Posterior vena cava (tissue), 2 donors: ENCODE measurements around the gene RAD51D. TPM values are rescaled to one million over a fixed set of nuclear protein-coding genes. Genes with fewer than 3 reads are reported as not detected.
A peak's percentile ranks its signal among the peaks of the same experiment; 100 is the strongest.
"Not testable (repeated sequence)": the region's sequence is repeated elsewhere in the genome, so short reads cannot be mapped to it uniquely, and the experiment has no call there.

Source experiments
- DNase-seq: peaks from one replicate; pipeline ENCODE4 v3.0.0-alpha.2; 2020; ENCODE audit warnings: low spot score
- intact Hi-C, 2 donors: fragments of 100-400 bp; cut with DNase I; formaldehyde crosslinking; loops; one replicate each; pipeline versions ENCODE4 v1.14.1 to v1.14.2; 2022 to 2023
- total RNA-seq, 2 donors: library from RNA; stranded (reverse); fragmentation: NEBNext Ultra II Directional; extraction: Animal tissue kit (Norgen Biotek cat#: 25700); gene quantifications; one replicate each; pipeline ENCODE4 v1.2.1, GENCODE V29; 2021
- donor health status: DM: yes; HTN: yes; CAD: no.
- donor health status: DM: yes; HTN: yes; CAD: no.

Gene RAD51D
- total RNA-seq, 2 donors from 2014 or later = 10.5 to 10.8 TPM

DNA sequence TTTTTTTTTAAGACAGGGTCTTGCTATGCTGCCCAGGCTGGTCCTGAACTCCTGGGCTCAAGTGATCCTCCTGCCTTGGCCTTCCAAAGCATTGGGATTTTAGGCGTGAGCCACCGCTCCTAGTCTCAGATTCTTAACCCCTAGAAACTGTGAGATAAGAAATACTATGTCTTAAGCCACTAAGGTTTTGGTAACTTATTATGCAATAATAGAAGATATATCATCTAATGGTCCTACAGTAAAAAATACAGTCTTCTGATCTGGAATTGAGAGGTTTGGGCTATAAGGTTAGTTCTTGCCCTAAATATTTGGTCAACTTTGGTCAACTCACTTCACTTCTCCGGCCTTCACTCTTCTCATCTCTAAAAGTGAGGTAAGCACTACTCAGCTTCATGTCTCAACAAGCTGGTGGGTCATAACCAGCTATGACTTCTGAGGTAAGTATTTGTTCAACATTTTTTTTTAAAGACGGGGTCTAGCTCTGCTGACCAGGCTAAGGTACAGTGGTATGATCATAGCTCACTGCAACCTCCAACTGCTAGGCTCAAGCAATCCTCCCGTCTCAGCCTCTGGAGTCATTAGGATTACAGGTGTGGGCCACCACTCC, 14.7 kb downstream of the RAD51D start:
- DNase-seq = no peak
- intact Hi-C loops = loop anchor here in 1 of 2 donors (1.0 kb wide), 1 partner anchor 30 kb away; no protein-coding TSS in a partner anchor

DNA sequence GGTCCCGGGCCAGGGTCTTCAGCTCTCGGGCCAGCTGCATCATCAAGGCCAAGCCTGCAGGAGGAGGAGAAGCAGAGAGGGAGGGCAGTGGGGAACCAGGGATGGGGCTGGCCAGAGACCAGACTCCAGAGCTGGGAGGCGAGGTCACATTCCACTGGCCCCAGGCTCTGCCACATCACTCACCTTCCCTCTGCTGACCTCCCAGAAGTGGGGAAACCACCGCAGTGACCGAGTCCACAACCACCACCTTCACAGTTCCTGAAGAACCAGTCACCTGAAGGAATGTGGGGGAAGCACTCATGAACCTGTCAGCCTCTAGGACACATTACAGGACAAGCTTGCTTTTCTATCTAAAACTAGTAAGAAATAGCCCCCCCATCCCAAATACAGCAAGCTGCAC, 16.4 kb downstream of the RAD51D start:
- intact Hi-C loops = no loop called here
- DNase-seq = no peak

DNA sequence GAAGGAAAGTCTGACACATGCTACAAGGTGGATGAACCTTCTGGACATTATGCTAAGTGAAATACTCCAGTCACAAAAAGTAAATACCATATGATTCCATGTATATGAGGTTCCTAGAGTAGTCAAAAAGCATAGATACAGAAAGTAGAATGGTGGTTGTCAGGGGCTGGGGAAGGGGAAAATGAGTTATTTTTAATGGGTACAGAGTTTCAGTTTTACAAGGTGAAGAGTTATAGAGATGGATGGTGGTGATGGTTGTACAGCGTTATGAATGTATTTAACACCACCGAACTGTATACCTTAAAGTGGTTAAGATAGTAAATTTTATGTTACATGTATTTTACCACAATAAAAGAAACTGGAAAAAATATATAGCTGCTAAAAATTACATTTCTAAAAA, 17.9 kb downstream of the RAD51D start:
- intact Hi-C loops = no loop called here
- no peak for DNase-seq

DNA sequence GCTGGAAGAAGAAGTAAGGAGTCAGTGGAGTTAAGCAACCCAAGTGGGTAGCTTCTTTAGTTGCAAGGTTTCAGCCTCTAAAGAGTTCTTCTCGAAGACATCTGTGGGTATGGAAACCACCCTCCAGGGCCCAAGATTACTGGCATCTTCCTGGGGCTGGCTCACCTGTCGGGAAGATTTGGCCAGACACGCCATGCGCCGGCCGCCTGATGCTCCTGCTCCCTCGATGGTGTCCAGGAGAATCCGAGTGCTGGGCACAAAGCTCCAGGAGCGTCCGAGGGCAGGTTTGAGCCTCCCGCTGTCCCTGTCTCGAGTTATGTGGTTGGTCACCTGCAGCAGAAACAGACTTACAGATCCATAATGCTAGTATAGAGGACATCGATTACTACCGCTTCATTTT, 18.6 kb downstream of the RAD51D start:
- no peak for DNase-seq
- intact Hi-C loops = no loop called here

DNA sequence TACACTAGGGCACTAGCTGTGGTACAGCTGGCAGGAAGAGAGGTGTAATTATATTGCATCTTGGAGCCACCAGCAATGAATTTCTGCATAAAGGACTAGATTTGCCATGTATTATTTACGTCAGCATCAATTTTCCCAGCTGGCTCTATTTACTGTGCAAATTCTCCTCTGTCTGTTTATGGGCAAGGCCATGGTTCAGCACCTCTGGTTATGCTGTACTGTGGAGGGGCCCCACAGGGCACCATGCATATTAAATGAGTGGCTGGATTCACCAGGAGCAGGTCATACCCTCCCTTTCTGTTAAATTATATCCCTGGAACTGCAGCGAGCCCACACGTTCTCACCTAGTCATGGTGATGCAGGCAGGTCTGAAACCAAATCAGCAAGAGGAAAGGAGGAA, 19.8 kb downstream of the RAD51D start:
- intact Hi-C loops = no loop called here
- no peak for DNase-seq

DNA sequence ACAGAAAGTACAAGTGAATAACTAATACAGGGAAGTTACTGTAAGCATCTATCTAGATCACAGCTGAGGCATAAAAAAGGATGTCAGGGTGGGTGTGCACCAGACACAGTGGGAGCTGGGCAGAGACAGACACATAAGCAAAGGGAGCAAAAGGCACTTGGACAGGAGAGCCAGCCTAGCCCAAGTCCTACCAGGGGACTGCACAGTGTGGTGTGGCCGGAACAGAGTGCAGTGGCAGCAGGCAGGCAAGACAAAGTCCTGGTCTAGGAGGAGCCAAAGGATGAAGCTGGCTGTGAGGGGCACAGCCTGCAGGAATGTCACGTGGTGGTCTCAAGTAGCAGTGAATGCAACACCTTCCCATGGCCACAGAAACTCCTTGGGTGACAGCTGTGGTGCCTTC, 21.9 kb downstream of the RAD51D start:
- DNase-seq = no peak
- intact Hi-C loops = no loop called here

DNA sequence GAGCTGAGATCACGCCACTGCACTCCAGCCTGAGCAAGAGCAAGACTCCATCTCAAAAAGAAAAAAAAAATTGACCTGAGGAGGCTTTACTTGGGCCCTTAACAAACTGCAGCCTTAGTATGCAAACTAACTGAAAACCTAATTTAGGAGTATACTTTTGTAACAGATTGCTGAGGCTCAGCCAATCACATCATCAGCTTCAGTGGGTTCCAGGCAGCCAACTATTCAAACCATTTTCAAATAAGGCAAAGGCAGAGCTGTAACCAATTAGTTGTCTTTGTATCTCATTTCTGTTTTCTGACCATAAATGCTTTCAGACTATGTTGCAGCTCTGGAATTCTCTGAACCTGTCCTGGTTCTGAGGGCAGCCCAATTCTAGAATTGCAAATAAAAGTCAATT, 23.9 kb downstream of the RAD51D start:
- no peak for DNase-seq
- intact Hi-C loops = no loop called here

DNA sequence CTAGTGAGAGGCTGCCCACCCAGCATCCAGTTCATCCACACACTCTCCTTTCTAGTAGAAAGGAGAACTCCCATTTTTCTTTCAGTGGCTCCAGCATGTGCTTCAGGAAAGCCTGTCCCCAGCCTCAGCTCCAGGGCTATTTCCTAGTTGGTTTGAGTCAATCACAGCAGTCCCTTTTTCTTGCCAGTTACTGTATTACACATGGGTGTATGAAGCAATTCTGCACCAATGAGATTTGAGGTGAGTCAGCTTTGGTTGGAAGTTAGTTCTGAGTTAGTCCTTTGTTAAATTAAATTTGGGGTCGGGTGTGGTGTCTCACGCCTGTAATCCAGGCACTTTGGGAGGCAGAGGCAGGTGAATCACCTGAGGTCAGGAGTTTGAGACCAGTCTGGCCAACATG, 24.8 kb downstream of the RAD51D start:
- intact Hi-C loops = no loop called here

DNA sequence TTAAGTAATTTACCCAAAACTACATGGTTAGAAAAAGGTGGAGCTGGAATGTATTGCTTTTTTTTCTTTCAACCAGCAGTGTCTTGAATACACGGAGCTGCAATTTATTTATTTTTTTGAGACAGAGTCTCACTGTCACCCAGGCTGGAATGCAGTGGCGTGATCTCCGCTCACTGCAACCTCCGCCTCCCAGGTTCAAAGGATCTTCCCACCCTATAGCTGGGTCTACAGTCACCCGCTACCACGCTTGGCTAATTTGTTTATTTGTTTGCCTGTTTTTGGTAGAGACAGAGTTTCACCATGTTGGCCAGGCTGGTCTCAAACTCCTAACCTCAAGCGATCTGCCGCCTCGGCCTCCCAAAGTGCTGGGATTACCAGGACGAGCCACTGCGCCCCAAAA, 29.0 kb downstream of the RAD51D start:
- intact Hi-C loops, DNase-seq: not testable (repeated sequence)

More for the DNA sequence above, 24.8 kb downstream of the RAD51D start:
- no peak for DNase-seq

DNA sequence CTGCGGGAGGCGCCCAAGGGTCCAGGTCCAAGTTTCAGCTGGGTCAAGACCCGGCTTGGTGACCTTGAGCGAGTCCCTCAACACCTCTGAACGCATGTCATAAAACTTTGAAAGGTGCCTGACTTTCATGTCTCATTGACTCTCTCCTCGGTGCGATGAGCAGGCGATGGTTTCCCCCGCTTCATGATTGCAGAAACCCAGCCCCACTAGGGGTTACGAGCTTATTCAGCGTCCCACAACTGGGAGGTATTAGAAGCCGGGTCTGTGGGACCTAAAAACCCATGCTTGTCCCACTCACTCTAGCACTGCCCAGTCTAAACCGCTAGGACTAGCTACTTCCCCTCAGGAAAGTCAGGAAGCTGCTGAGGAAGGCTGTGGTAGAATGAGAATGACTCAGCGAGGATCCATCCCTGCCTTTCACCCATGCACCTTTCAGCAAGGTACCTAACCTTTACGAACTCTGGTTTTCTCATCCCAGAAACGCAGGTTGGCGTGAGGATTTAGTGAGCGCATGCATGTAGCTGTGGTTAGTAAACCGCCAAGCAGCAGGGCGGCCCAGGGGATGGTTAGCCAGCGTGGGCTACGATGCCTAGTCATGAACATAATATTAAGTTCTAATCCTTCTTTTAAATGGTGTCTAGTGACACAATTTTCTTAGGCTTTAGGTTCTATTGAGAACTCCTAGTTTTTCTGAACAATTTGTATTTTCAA, 29.9 kb downstream of the RAD51D start:
- no peak for DNase-seq
- intact Hi-C loops = loop anchor here in 1 of 2 donors (5.0 kb wide), 2 partner anchors 237 to 1478 kb away; no protein-coding TSS in a partner anchor

DNA sequence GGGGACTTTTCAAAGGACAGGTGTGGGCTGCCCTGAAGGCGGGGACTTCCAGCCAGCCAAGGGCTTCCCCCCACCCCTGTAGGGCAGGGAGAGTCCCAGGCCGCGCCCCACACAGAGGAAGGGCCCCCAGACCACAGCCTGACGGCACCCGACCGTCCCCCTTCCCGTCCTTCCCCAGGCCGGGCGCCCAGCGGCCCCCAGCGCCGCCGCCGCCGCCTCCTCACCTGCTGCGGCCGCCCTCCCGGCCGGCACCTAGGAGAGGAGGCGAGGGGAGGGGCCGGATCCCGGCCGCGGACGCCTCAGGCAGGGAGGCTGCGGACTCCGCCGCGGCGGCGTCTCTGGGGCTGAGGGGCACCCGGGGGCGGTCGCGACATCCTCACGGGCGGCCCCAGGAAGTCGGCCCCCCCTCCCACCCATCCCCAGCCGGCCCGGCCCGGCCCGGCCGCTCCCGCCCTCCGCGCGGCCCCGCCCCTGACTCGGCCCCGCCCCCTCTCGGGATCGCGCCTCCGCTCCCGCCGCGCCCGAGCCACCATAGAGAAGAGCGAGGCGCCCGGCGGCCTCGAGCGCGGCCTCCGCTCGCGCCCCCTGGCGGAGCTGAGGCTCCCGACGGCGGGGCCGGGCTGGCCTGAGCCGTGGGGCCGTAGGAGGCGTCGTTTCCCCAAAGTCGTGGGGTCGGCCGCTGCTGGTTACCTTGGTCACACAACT, 30.6 kb downstream of the RAD51D start:
- DNase-seq = peak; percentile 96
- intact Hi-C loops = loop anchor here in 1 of 2 donors (5.0 kb wide), 2 partner anchors 237 to 1478 kb away; no protein-coding TSS in a partner anchor

DNA sequence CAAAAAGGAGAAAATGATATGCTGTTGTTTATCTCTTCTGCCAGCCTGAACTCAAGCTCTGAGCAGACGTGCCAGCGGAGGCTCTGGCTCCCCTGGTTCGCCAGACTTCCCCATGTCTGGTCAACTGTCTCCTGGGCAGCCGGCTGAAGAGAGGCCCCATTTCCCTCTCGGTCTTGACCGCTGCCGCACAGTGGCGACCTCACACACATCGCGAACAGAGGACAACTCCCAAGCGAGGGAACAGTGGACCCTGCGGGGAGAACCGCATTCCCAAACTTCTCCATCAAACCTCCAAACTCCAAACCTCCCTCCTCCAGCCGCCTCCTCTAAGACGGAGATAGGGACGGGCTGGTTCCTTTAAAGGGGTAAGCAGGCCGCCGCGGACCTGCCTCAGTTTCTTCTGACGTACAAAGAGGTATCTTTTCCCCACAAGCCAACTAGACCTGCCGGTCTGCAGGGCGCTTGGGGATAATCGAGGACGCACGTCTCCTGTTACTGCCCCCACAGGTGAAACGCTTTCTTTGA, 31.2 kb downstream of the RAD51D start:
- intact Hi-C loops = loop anchor here in 1 of 2 donors (5.0 kb wide), 2 partner anchors 236 to 1479 kb away; no protein-coding TSS in a partner anchor
- DNase-seq = peak; percentile 85

DNA sequence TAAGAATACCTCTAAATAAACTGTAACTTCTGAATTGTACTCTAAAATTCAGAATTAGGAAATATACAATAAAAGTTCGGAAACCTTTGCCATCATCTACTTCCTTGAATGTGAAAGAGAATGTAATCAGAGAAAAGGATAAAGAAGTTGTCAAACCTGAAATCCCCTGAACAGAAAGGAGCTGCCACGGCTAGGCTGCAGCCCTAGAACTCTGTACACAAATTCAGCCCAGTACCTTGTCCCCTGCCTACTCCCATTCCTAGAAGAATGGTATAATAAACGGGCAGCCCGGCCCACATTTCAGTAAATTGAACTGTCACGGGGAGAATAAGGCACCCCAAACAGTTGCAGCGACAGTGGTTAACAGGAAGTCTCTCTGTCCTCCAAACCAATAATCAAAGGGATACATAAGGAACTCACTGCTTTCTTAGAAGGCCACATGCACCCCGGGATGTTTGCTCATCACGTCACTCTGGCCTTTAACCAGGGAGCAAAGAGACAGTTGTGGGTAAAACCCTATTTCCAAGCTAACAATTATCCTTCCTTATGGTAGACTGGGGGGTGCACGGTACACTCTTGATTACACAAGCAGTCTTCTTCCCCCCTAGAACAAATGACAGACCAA, 31.8 kb downstream of the RAD51D start:
- no peak for DNase-seq

DNA sequence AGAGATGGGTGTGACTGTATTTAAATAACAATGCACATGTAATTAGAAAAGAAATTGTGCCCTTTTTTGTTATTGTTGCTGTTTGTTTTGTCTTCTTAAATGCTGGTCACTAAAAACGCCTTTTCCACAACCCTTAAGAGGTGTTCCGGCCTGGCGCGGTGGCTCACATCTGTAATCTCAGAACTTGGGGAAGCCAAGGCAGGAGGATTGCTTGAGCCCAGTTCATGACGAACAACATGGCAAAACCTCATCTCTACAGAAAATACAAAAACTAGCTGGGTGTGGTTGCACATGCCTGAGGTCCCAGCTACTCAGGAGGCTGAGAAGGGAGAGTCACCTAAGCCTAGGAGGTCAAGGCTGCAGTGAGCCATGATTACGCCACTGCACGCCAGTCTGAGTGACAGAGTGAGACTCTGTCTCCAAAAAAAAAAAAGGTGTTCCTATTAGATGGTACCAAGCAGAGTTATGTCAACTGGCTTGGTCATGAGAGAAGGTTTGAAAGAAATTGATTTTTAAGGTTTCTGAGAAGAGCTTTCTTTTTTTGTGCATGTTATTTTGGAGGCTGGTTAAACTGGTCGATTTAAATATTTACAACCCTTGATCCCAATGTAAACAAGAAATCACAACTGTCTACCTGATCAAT, 32.6 kb downstream of the RAD51D start:
- intact Hi-C loops = loop anchor here in 1 of 2 donors (5.0 kb wide), 2 partner anchors 235 to 1480 kb away; no protein-coding TSS in a partner anchor
- DNase-seq = no peak

More for the DNA sequence above, 31.8 kb downstream of the RAD51D start:
- intact Hi-C loops = loop anchor here in 1 of 2 donors (5.0 kb wide), 2 partner anchors 236 to 1479 kb away; no protein-coding TSS in a partner anchor

DNA sequence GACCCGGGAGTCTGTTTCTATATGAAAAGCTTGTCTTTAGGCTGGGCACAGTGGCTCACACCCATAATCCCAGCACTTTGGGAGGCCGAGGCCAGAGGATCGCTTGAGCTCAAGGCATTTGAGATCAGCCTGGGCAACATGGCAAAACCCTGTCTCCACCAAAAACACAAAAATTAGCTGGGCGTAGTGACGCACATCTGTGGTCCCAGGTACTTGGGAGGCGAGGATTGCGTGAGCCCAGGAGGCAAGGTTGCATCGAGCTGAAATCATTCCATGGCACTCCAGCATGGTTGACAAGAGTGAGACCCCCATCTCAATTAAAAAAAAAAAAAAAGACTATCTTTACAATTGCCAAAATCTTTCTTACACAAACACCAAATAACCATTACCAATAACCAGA, 33.5 kb downstream of the RAD51D start:
- intact Hi-C loops = loop anchor here in 1 of 2 donors (5.0 kb wide), 2 partner anchors 234 to 1481 kb away; no protein-coding TSS in a partner anchor
- DNase-seq = no peak

DNA sequence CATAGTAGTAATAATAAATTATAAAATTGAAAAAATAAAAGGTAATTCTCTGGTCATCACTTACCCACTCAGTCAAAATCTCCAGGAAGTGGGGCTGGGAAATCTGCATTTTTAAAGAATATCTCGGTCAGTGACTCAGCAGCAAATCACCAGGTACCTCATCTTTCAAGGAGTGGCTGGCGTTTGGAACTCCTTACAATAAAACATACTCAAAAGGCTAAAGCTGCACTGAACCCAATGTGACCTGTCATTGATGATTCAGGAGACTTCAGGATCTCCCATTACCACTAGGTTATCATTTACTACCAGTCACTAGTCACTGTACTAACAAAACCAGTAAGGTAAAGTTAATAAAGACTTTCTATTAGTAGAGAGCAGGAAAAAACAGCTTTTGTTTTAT, 34.7 kb downstream of the RAD51D start:
- intact Hi-C loops = loop anchor here in 1 of 2 donors (5.0 kb wide), 2 partner anchors 233 to 1482 kb away; no protein-coding TSS in a partner anchor
- no peak for DNase-seq

DNA sequence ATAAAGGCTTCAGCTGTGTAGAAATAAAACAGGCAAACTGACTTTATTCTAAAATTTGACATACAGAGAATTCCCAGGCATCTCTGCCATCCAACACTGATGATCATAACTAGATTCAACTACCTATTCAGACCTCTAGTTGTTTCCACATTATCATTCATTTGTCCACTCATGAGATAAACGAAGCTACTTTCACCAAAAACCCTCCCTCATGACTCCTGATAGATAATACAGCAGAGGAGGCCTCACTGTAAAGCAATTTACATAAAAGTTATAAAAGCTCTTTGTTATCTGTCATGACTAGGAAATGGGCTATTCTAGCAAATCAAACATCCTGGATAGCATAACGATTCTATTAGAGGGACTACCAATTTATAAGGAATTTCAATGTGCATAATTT, 36.6 kb downstream of the RAD51D start:
- intact Hi-C loops = no loop called here
- no peak for DNase-seq

DNA sequence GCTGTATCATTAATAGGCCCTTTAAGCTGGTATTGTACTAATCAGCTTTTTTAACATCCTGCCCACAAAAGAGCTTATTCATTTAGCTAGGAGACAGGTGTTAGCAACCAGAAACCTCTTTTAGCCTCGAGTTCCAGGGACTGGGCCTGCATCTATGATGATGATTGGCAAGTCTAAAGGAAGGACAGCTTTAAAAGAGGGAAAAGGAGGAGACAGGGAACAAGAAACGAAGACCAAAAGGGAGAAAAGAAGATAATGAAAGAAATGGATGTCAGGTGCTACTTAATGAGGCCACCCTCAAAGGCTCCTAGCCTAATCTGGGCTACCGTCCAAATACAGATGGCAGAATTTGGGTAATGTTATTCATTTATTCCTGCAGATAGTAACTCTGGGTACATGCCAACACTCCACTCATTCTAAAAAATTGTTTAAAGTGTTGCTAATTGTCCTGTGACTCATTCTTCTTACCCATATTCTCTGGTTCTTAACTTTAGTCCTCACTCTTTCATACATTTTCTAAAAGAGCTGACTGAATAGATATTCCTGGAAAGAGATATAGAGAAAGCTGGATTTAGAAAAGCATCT, 37.5 kb downstream of the RAD51D start:
- intact Hi-C loops = no loop called here
- DNase-seq = no peak
